HG03060 (cell line): ENCODE measurements around the gene NFASC.

ENCODE experiments used
- ATAC-seq: cut with Tn5 transposase; IDR thresholded peaks from one replicate; pipeline ENCODE4 v1.9.1; 2021; ENCODE audit warnings: low read depth, moderate number of reproducible peaks; ENCODE audit not compliant: unreplicated experiment

NFASC gene

GRCh38 chr1:204870160-204870912, at the start of gene NFASC:
Gene NFASC (plus strand): TSS chr1:204870862. CDS start chr1:204944316, 73,454 bp downstream.
- no peak for ATAC-seq

GRCh38 chr1:204821476-204821875, 49.2 kb upstream of the NFASC start:
- no peak for ATAC-seq

GRCh38 chr1:204821924-204822323, 48.7 kb upstream of the NFASC start:
- no peak for ATAC-seq

- ATAC-seq = no peak
Measured at GRCh38 chr1:204826970-204827369, 43.7 kb upstream of the NFASC start.

GRCh38 chr1:204828352-204828850, 42.3 kb upstream of the NFASC start:
- no peak for ATAC-seq

- ATAC-seq = no peak
Measured at GRCh38 chr1:204829133-204829825, 41.4 kb upstream of the NFASC start.

GRCh38 chr1:204830747-204831146, 39.9 kb upstream of the NFASC start:
- ATAC-seq = no peak

- no peak for ATAC-seq
Measured at GRCh38 chr1:204831186-204831585, 39.5 kb upstream of the NFASC start.

- no peak for ATAC-seq
Measured at GRCh38 chr1:204834336-204834735, 36.3 kb upstream of the NFASC start.

GRCh38 chr1:204834752-204835151, 35.9 kb upstream of the NFASC start:
- ATAC-seq = no peak

GRCh38 chr1:204835737-204836136, 34.9 kb upstream of the NFASC start:
- ATAC-seq = no peak

GRCh38 chr1:204836856-204837255, 33.8 kb upstream of the NFASC start:
- no peak for ATAC-seq

- no peak for ATAC-seq
Measured at GRCh38 chr1:204837440-204838084, 33.1 kb upstream of the NFASC start.

- ATAC-seq = no peak
Measured at GRCh38 chr1:204841316-204841715, 29.3 kb upstream of the NFASC start.

- ATAC-seq = no peak
Measured at GRCh38 chr1:204841798-204842197, 28.9 kb upstream of the NFASC start.

- ATAC-seq = no peak
Measured at GRCh38 chr1:204842369-204842768, 28.3 kb upstream of the NFASC start.

GRCh38 chr1:204842892-204843291, 27.8 kb upstream of the NFASC start:
- no peak for ATAC-seq

GRCh38 chr1:204846546-204846945, 24.1 kb upstream of the NFASC start:
- no peak for ATAC-seq

GRCh38 chr1:204848579-204848978, 22.1 kb upstream of the NFASC start:
- ATAC-seq = no peak

- no peak for ATAC-seq
Measured at GRCh38 chr1:204852854-204853253, 17.8 kb upstream of the NFASC start.

GRCh38 chr1:204853436-204853835, 17.2 kb upstream of the NFASC start:
- ATAC-seq = no peak
